Peyer's patch (tissue), 4 donors: Measurements from ENCODE around the gene CD82.

Source experiments
- POLR2A ChIP-seq, 2 donors: fragments of 450-650 bp; IDR thresholded peaks; one replicate each; pipeline ENCODE4 v1.5.1; 2017; ENCODE audit warnings: antibody characterized with exemption in 2 of 2, mild to moderate bottlenecking in 2 of 2, moderate library complexity in 2 of 2
- TF ChIP-seq, protein P1 (sequence below), 6 experiments: fragments of 450-650 bp in 4 of 6; fragments of 200-600 bp in 2 of 6; sonication (generic) in 1 of 6; IDR thresholded peaks; one replicate each; pipeline ENCODE4 v1.5.1; 2017 to 2019; ENCODE audit warnings: antibody characterized with exemption in 6 of 6, mild to moderate bottlenecking in 3 of 6, moderate library complexity in 1 of 6

DNA sequence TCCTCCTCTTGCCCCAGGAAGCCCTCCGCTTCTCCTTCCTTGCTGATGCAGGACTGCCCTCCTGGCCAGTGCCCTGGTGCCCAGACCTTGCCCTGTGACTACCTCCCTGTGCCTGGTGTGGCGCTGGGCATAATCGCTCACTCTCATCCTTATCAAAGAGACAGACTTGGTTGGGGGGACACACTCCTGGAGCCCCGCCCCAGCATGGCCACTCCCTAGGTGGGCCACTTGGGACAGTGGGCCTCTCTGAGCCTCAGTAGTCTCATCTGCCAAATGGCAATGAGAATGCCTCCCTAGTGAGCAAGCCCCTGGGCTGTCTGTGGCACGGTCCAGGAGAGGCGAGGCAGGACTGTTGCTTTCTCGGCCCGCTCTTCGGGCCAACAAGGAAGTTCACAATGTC lies 88.6 kb downstream of the CD82 start:
- TF ChIP-seq, protein P1, sequence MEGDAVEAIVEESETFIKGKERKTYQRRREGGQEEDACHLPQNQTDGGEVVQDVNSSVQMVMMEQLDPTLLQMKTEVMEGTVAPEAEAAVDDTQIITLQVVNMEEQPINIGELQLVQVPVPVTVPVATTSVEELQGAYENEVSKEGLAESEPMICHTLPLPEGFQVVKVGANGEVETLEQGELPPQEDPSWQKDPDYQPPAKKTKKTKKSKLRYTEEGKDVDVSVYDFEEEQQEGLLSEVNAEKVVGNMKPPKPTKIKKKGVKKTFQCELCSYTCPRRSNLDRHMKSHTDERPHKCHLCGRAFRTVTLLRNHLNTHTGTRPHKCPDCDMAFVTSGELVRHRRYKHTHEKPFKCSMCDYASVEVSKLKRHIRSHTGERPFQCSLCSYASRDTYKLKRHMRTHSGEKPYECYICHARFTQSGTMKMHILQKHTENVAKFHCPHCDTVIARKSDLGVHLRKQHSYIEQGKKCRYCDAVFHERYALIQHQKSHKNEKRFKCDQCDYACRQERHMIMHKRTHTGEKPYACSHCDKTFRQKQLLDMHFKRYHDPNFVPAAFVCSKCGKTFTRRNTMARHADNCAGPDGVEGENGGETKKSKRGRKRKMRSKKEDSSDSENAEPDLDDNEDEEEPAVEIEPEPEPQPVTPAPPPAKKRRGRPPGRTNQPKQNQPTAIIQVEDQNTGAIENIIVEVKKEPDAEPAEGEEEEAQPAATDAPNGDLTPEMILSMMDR (IDR thresholded peaks at IDR 0.05) = no peak
- TF ChIP-seq POLR2A (IDR thresholded peaks at IDR 0.05) = no peak
